GM18861 (cell line): ENCODE results near the gene CSNK1G2.

Source experiments
- ATAC-seq: cut with Tn5 transposase; IDR thresholded peaks from one replicate; pipeline ENCODE4 v1.9.1; 2021; ENCODE audit not compliant: unreplicated experiment

The CSNK1G2 gene

GRCh38 chr19:1917926-1918325, 23.0 kb upstream of the CSNK1G2 start:
- ATAC-seq, result no peak

- no peak for ATAC-seq
Measured at GRCh38 chr19:1918975-1919374, 22.0 kb upstream of the CSNK1G2 start.

DNA sequence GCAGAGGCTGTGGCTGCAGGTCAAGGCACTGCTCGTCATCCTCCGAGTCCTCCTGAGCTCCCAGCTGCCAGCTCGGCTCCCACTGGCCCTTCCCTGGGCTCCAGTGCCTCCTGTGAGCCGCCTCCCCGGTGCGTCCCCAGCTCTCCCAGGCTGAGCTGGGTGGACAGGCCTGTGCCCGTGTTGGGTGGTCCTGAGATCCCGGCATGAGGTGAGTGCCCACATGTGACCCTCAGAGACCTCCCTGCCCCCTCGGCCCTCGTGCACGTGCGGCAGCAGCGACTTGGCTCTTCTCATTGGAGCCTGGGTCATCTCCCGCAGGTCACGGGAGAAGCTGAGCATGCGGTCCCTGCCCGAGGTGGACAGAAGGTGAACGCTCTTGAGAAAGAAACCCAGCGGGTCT, 20.3 kb upstream of the CSNK1G2 start:
- ATAC-seq, result no peak

DNA sequence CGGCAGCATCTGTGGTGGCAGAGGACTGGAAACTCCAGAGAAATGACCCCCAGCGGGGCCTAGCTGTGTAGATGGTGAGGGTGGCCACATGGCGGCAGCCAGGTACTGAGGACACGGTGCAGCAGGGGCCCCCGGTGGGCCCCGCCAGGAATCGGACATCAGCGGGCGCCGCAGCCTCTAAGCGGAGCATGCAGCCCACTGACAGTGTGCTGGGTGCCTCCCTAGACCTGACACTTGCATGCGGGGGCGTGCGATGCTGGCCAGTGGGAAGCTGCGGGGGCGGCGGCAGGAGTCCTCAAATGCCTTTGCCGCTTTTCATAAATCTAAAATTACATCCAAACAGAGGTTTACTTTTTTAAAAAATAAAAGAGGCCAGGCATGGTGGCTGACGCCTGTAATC, 19.6 kb upstream of the CSNK1G2 start:
- no peak for ATAC-seq

GRCh38 chr19:1921825-1922224, 19.1 kb upstream of the CSNK1G2 start:
- no peak for ATAC-seq

DNA sequence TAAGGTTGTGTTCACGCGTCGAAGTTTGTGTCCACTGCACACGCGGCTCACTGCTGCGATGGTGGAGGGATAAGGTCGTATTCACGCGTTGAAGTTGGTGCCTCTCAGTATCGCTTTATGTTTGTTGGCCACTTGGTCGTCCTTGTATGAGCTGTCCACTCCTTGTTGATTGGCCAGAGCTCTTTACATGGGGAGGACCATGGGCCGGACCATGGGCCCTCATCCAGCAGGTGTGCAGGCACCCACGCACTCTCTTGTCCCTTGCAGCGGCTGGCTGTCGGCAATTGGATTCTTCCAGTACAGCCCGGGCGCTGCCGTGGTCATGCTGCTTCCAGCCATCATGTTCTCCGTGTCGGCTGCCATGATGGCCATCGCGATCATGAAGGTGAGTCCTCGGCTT, 18.2 kb upstream of the CSNK1G2 start:
- no peak for ATAC-seq

DNA sequence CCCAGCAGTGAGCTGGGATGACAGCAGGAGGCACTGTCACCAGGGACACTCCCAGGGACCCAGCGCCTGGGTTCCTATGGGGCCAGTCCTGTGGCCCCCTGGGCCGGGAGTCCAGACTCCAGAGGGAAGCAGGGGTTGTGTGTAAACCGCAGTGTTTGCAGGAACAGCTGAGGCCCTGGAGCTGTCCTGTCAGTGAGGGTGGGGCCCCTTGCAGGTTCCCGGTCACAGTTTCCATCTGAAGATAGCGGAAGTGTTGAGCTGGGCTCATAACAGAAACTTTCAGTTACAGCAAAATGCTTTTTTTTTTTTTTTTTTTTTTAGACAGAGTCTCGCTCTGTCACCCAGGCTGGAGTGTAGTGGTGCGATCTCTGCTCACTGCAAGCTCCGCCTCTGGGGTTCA, 17.7 kb upstream of the CSNK1G2 start:
- ATAC-seq, result no peak

DNA sequence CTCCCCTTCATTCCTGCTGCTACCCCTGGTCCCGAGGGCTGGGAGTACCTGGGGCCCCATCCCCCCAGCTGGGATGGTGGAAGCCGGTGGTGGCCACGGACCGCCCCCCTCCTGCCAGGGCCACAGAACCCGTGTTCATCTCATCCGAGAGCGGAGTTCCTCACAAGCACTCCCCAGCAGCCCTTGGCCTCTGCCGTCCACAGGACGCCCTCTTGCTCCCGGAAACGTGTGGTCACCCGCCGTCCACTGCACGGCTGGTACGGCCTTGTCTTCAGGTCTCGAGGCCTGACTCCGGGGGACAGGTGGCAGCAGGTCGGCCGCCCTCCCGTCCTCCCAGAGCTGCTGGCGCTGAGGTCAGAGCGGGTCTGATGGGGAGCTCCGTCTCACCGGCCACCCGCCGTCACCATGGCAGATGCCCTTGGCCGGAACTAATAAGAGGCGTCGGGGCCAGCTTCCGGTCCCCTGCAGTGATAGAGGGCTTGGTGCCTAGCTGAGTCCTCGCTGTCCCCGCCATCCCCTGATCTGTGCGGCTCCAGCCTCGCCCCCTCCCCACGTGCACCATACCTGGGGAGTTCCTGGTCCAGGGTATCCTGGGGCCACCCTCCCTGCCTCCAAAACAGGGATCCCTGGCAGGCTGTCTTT, 16.5 kb upstream of the CSNK1G2 start:
- no peak for ATAC-seq

- no peak for ATAC-seq
Measured at GRCh38 chr19:1925544-1925943, 15.4 kb upstream of the CSNK1G2 start.

GRCh38 chr19:1929021-1929742, 11.8 kb upstream of the CSNK1G2 start:
- ATAC-seq, result no peak

DNA sequence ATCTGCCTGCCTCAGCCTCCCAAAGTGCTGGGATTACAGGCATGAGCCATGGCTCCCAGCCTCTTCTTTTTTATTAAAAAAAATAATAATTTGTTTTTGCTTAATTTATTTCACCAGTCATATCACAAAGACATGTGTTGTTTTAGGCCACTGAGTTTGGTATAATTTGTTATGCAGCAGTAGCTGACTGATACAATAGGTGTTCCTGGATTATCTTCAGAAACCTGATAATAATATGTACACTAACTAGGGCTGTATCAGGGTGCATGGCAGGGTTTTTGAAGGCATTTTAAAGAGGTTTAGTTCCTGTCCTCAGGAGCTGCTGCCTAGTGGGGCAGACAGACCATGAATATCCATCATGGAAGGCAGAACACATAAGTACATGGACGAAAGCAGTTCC, 9.5 kb upstream of the CSNK1G2 start:
- ATAC-seq, result no peak

DNA sequence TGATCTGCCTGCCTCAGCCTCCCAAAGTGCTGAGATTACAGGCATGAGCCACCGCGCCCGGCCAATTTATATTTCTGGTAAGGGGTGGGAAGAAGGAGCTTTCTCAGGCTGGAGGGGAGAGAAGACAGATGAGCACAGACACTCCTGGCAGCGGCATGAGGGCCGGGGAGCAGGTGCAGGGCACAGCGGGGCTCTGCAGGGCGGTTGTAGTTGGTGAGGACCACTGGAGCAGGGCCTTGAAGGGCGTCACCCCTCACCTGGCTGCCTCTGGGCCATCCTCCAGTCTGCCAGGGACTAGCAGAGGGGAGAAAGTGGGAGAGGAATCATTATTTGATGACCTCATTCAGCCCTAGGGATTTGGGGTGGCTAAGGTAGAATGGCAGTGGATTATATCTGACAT, 8.6 kb upstream of the CSNK1G2 start:
- no peak for ATAC-seq

DNA sequence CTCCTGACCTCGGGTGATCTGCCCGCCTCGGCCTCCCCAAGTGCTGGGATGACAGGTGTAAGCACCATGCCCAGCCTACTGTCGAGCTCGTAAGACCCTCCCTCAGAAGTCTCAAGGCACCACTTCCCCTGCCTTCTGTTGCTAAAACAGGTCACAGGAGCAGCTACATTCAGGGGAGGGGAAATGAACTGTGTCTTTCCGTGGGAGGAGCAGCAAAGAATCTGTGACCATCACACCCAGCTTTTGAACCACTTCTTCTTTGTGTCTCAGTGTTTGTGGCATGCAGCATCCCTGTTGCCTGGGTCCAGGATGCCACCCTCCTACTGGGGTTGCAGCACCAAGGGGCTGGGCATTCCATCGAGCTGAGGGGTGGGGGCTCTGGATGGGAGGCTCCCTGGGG, 7.7 kb upstream of the CSNK1G2 start:
- no peak for ATAC-seq

DNA sequence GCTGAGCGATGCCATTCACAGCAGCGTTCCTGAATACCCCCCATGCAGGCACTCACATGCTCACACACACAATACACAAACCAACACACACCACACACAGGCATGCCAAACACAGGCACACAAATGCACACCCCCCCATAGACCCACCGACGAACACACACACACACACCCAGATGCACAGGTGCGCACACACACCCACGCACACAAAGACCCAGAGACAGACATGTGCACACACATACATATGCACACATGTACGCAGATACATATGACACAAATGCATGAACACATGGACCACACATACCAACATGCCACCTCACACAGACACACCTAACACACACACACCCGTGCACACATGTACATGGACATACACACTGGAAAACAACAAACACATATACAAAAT, 7.0 kb upstream of the CSNK1G2 start:
- ATAC-seq, result no peak

- ATAC-seq, result no peak
Measured at GRCh38 chr19:1935484-1936208, 5.3 kb upstream of the CSNK1G2 start.

GRCh38 chr19:1936430-1936829, 4.5 kb upstream of the CSNK1G2 start:
- ATAC-seq, result no peak

DNA sequence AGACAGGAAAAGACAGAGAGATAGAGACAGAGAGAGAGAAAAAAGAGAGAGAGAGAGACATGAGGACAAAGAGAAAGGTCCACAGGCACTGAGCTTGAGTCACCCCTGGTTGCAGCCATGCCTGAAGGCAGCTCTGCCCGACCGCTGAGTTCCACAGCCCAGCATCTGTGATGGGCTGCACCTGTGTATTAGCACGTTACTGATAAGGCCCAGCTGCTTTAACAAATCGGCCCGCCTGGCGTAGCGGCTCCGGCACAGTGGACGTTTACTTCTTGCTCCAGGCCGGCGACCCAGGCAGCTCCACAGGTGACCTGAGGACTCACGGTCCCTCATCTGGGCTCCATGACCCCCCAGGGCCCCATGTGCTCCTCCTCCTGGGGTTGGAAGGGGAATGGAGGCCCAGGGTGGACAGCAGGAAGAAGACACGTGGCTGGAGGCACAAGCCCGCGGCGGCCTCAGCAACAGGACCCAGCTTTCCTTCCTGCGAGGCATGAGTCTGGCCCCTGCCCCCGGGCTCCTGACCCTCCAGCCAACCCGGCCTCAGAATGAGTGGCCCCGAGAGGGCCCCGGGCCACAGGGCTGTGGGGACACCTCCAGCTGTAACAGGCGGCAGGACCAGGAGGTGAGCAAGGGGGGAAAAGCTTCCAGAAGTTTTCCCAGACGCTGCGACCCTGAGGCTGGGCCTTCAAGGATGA, 3.9 kb upstream of the CSNK1G2 start:
- no peak for ATAC-seq

DNA sequence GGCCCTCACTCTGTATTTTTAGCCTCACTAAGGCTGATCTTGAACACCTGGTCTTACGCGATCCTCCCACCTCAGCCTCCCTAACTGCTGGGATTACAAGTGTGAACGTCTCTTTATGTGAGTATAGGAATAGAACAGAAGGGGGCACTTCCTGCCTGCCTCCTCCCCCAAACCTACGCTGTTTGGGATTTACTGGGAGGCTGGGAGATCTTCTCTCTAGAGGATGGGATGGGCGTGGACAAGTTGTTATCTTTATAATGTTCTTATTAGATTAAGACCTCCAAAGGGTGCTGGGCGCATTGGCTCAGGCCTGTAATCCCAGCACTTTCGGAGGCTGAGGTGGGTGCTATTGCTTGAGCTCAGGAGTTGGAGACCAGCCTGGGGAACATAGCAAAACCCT, 2.9 kb upstream of the CSNK1G2 start:
- ATAC-seq, result no peak

GRCh38 chr19:1942078-1942933, 1.3 kb downstream of the CSNK1G2 start:
- ATAC-seq, result no peak

DNA sequence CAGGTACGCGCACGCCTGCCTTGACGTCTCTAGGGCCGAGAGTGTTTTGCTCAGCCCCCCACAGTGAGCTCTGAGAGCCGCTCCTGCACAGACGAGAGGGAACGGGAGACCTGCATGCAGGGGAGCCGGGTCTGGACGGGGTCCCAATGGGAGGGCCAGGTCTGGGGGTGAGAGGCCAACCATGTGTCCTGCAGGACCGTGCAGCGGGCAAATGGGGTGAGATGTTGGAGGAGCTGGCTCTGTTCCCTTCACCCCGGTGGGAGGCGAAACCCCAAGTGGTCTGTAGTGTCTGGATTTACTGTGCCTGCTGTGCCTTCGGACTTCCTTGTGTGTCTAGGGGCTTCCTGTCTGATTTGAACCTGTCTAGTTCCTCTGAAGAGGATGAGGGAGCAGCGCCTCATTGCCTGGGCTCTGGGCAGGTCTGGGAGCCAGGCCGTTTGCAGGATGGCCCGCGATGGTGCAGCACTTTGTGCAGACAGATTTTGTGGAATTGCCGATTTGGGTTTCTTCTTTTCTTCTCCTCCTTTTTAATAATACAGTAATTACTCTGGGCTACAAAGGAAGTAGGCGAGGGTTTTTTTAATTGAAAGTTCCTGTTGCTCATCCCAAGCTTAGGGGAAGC, 2.1 kb downstream of the CSNK1G2 start:
- no peak for ATAC-seq
